Smooth muscle cell (in vitro differentiated cells): Measurements from ENCODE around the gene FSHR. TPM values are rescaled to one million over a fixed set of nuclear protein-coding genes. Genes with fewer than 3 reads are reported as not detected.

Source experiments
- DNase-seq: peaks from one replicate; lab custom pipeline; 2025; ENCODE audit not compliant: unreplicated experiment; lab: John Stamatoyannopoulos, UW
- H2AFZ ChIP-seq: fragments of 200-600 bp; sonication (generic); 2 replicates; pipeline ENCODE4 v1.6.0; 2016; ENCODE audit warnings: antibody characterized with exemption, low read depth, mild to moderate bottlenecking
- H3F3A ChIP-seq: fragments of 200-600 bp; sonication (generic); 2 replicates; pipeline ENCODE4 v1.6.0; 2017; ENCODE audit warnings: antibody characterized with exemption, low read depth
- H3K27ac ChIP-seq: fragments of 200-600 bp; sonication (generic); 2 replicates; pipeline ENCODE4 v1.5.1; 2016; ENCODE audit warnings: low read depth, mild to moderate bottlenecking
- H3K27me3 ChIP-seq: fragments of 200-600 bp; sonication (generic); 2 replicates; pipeline ENCODE4 v1.6.1; 2016; ENCODE audit warnings: low read depth, mild to moderate bottlenecking
- H3K36me3 ChIP-seq: fragments of 200-600 bp; sonication (generic); 2 replicates; pipeline ENCODE4 v1.5.1; 2016; ENCODE audit warnings: low read depth
- H3K4me1 ChIP-seq: fragments of 200-600 bp; sonication (generic); 2 replicates; pipeline ENCODE4 v1.5.1; 2016; ENCODE audit warnings: low read depth
- H3K4me2 ChIP-seq: fragments of 200-600 bp; sonication (generic); 2 replicates; pipeline ENCODE4 v1.6.0; 2016; ENCODE audit warnings: mild to moderate bottlenecking
- H3K4me3 ChIP-seq: fragments of 200-600 bp; sonication (generic); 2 replicates; pipeline ENCODE4 v1.5.1; 2016; ENCODE audit warnings: mild to moderate bottlenecking
- H3K79me2 ChIP-seq: fragments of 200-600 bp; sonication (generic); 2 replicates; pipeline ENCODE4 v1.6.0; 2016; ENCODE audit warnings: low read depth, mild to moderate bottlenecking
- H3K9ac ChIP-seq: fragments of 200-600 bp; sonication (generic); 2 replicates; pipeline ENCODE4 v1.6.0; 2016; ENCODE audit warnings: low read depth
- H3K9me3 ChIP-seq: fragments of 200-600 bp; sonication (generic); replicated peaks from 2 replicates; pipeline ENCODE4 v1.5.1; 2016; ENCODE audit warnings: low read depth
- H4K20me1 ChIP-seq: fragments of 200-600 bp; sonication (generic); 2 replicates; pipeline ENCODE4 v1.6.0; 2016; ENCODE audit warnings: low read depth
- WGBS: methylation state at CpG from one replicate; pipeline ENCODE4 v1.1.7; 2016; ENCODE audit warnings: low lambda C conversion rate; 5-methylcytosine and 5-hydroxymethylcytosine counted together
- polyA plus RNA-seq: library from polyadenylated mRNA; unstranded; fragments of >200 nt; fragmentation: Nextera tagmentation; extraction: Ambion mirVana; gene quantifications from 2 replicates; pipeline ENCODE4 v1.2.1, GENCODE V29; 2016
- total RNA-seq: library from RNA; depleted of rRNA; stranded (reverse); fragments of >200 nt; gene quantifications from 2 replicates; pipeline ENCODE4 v1.2.3, GENCODE V29; 2014
- TF ChIP-seq, protein P1 (sequence below): fragments of 200-600 bp; sonication (generic); IDR thresholded peaks from 2 replicates; pipeline ENCODE4 v1.5.1; 2017; ENCODE audit warnings: borderline replicate concordance, mild to moderate bottlenecking, antibody characterized with exemption; ENCODE audit not compliant: insufficient read depth, poor library complexity, severe bottlenecking

Gene FSHR
- total and polyA plus RNA-seq, 2 experiments from 2014 or later: not detected

DNA sequence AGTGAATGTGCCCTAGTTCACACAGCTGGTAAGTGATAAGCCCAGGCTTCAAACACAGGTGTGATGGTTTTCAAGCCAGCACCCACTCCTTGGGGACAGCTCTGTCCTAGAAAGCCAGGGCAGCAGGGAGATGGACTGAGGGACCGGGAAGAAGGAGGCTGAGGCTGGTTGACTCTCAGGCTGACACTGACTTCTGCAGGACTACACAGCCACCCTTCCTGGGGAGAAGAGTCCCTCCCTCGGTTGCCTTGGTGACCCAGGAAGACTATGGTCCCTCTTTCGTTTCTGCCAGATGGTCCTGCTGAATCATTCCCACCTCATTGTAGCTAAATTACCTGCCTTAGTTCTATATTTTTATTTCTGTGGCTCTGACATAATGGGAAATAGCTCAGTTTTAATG, 11.3 kb upstream of the FSHR start:
- Histone ChIP-seq H3K9me3 (no peaks in the 10 kb centered on the region), H3K9ac (no peak overlapping the region), H3F3A (peaks cover 16% of the 10 kb centered on the region), H3K4me1 (no peaks in the 10 kb centered on the region), H3K79me2 (no peaks in the 10 kb centered on the region), H3K27me3 (no peaks in the 10 kb centered on the region), H3K27ac (no peak overlapping the region), H3K4me2 (no peak overlapping the region), H3K36me3 (no peaks in the 10 kb centered on the region), H3K4me3 (no peak overlapping the region), H4K20me1 (no peaks in the 10 kb centered on the region), H2AFZ (no peak overlapping the region)
- WGBS: 84% methylated on average over 3 of the region's 3 CpGs
- DNase-seq: no peak
- TF ChIP-seq, protein P1, sequence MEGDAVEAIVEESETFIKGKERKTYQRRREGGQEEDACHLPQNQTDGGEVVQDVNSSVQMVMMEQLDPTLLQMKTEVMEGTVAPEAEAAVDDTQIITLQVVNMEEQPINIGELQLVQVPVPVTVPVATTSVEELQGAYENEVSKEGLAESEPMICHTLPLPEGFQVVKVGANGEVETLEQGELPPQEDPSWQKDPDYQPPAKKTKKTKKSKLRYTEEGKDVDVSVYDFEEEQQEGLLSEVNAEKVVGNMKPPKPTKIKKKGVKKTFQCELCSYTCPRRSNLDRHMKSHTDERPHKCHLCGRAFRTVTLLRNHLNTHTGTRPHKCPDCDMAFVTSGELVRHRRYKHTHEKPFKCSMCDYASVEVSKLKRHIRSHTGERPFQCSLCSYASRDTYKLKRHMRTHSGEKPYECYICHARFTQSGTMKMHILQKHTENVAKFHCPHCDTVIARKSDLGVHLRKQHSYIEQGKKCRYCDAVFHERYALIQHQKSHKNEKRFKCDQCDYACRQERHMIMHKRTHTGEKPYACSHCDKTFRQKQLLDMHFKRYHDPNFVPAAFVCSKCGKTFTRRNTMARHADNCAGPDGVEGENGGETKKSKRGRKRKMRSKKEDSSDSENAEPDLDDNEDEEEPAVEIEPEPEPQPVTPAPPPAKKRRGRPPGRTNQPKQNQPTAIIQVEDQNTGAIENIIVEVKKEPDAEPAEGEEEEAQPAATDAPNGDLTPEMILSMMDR: no peak

DNA sequence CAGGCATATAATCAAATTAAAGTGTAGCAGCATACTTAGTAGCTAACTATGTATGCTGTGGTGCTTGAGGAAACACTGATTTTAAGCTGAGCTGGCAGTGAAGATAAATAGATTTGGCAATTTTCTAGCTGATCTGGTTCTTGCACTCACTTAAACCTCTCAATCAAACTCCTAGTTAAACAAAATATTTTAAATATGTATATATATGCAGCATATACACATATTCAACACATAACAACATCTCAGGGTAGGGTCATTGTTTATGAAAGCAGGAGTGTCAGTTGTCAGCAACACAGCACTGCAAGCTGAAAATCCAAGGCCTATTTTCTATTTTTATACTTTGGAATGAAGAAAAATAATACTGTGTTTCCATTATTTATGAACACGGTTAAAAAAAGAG, 10.4 kb upstream of the FSHR start:
- H3K4me1 ChIP-seq: no peaks in the 10 kb centered on the region
- no peak for DNase-seq
- no peaks in the 10 kb centered on the region for H3K79me2 ChIP-seq
- H3K4me2 ChIP-seq: no peak overlapping the region
- TF ChIP-seq, protein P1: no peak
- H3K36me3 ChIP-seq: no peaks in the 10 kb centered on the region
- H3K4me3 ChIP-seq: no peak overlapping the region
- H3F3A ChIP-seq: peaks cover 16% of the 10 kb centered on the region
- H3K27me3 ChIP-seq: no peaks in the 10 kb centered on the region
- H3K27ac ChIP-seq: no peak overlapping the region
- no peaks in the 10 kb centered on the region for H4K20me1 ChIP-seq
- H3K9me3 ChIP-seq: no peaks in the 10 kb centered on the region
- H2AFZ ChIP-seq: no peak overlapping the region
- H3K9ac ChIP-seq: no peak overlapping the region
- 93% methylated on average over 1 of the region's 1 CpG for WGBS

DNA sequence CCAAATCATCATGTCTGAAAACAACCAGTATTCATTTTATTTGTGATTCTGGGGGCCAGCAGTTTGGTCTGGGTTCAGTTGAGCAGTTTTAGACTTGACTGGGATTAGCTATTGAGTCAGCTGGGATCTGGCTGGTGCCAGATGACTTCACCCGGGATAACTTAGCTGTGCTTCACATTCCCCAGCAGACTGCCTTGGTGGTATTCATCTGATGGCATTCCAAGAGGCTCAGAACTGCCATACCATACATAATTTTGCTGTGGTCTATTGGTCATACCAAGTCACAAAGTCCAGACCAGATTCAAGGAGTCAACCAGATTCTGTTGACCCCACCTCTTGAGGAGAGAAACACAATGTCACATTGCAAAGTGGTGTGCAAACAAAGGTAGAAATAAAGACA, 7.8 kb upstream of the FSHR start:
- Histone ChIP-seq H3K9ac (no peak overlapping the region), H3K79me2 (no peaks in the 10 kb centered on the region), H3K36me3 (no peaks in the 10 kb centered on the region), H3K27me3 (no peaks in the 10 kb centered on the region), H3K4me2 (no peak overlapping the region), H2AFZ (no peak overlapping the region), H3K4me1 (no peaks in the 10 kb centered on the region), H3K9me3 (no peaks in the 10 kb centered on the region), H3K4me3 (no peak overlapping the region), H3F3A (peaks cover 16% of the 10 kb centered on the region), H3K27ac (peak overlapping the region; percentile 53), H4K20me1 (no peaks in the 10 kb centered on the region)
- DNase-seq: no peak
- TF ChIP-seq, protein P1: no peak
- WGBS: 17% methylated on average over 1 of the region's 1 CpG

DNA sequence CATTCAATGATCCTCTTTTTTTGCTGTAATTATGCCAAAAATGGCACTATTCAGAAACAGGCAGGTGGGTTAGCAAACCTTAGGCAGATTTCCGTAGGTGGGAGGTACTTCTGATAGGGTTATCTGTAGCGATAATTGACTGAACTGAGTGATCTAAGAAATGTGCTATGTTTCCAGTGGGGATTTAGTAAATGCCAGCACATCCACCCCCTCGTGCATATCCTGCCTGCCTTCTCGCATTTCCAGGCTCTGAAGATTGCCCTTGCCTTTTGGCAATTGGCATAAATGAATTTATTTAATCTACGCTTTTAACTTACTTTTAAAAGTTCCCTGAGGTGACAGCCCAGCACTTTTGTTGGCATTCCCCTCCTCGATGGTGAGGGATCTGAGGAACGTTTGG, 576 bp upstream of the FSHR start:
- WGBS: 36% methylated on average over 7 of the region's 7 CpGs
- H3K4me3 ChIP-seq: no peak overlapping the region

More for the DNA sequence above, 576 bp upstream of the FSHR start:
- TF ChIP-seq, protein P1: no peak
- Histone ChIP-seq H3K36me3 (no peaks in the 10 kb centered on the region), H4K20me1 (no peaks in the 10 kb centered on the region), H3K79me2 (no peaks in the 10 kb centered on the region), H3K4me2 (peak overlapping the region; percentile 27), H3K4me1 (peaks cover 13% of the 10 kb centered on the region), H3K27me3 (no peaks in the 10 kb centered on the region), H3K27ac (no peak overlapping the region), H3K9ac (no peak overlapping the region), H3K9me3 (no peaks in the 10 kb centered on the region), H2AFZ (no peak overlapping the region), H3F3A (no peaks in the 10 kb centered on the region)
- DNase-seq: no peak
